Prostate gland (tissue), 2 donors: Measurements from ENCODE around the gene HTR1D.

Source experiments
- CTCF ChIP-seq, 4 experiments: fragments of 200-600 bp in 2 of 4; fragments of 450-650 bp in 2 of 4; sonication (generic) in 2 of 4; IDR thresholded peaks; 1 replicate in 3 of 4; 2 replicates in 1 of 4; pipeline ENCODE4 v1.5.1; 2016 to 2019; ENCODE audit warnings: antibody characterized with exemption in 4 of 4, mild to moderate bottlenecking in 2 of 4, moderate library complexity in 2 of 4
- POLR2A ChIP-seq: fragments of 450-650 bp; IDR thresholded peaks from one replicate; pipeline ENCODE4 v1.6.1; 2016; ENCODE audit warnings: antibody characterized with exemption, mild to moderate bottlenecking

GRCh38 chr1:23209770-23210169 lies 7.5 kb downstream of the HTR1D start:
- no peak for TF ChIP-seq CTCF (IDR thresholded peaks at IDR 0.05)
- TF ChIP-seq POLR2A = no peak
